ENCODE results near the gene SNW1.
"Not testable (repeated sequence)": the region's sequence is repeated elsewhere in the genome, so short reads cannot be mapped to it uniquely, and the experiment has no call there.

- not testable (repeated sequence) for TF ChIP-seq CTCF (IDR thresholded peaks at IDR 0.05); SIN3A (IDR thresholded peaks at IDR 0.05; ENCODE audit: borderline replicate concordance, insufficient read depth, low read depth, low read length); POLR2AphosphoS5 (IDR thresholded peaks at IDR 0.05; ENCODE audit: low read depth, low read length); REST (IDR thresholded peaks at IDR 0.05; ENCODE audit: insufficient read depth in 1 of 2, low read depth in 2 of 2, low read length in 1 of 2); TCF7L2 (IDR thresholded peaks at IDR 0.05; ENCODE audit: low read depth, low read length)
These were observed 13.0 kb upstream of the SNW1 start for GRCh38 chr14:77773966-77774365.

Measured in Panc1 (cell line).